ENCODE results near the gene GARIN5B.

DNA sequence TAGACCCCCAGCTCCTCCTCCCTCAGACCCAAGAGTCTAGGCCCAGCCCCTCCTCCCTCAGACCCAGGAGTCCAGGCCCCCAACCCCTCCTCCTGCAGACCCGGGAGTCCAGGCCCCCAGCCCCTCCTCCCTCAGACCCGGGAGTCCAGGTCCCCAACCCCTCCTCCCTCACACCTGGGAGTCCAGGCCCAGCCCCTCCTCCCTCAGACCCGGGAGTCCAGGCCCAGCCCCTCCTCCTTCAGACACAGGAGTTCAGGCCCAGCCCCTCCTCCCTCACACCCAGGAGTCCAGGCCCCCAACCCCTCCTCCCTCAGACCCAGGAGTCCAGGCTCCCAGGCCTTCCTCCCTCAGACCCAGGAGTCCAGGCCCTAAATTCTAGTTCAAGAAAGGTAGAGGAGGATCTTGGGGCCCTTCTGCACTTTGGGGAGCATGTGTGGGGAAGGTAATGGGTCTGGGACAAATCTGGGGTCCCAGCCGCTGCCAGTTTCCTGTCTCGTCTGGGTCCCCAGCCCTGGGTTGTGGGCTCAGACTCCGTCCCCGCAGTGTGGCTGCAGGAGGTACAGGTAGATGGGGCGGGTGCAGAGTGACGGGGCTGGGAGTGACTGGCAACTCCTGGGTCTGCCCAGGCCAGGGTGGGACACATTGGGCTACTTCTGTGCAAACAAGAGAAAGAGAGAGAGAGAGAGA lies 10.4 kb upstream of the GARIN5B start:
- no peak for TF ChIP-seq EZH2 (IDR thresholded peaks at IDR 0.05; ENCODE audit: low read depth, unreplicated experiment)
- TF ChIP-seq EZH2phosphoT487 (IDR thresholded peaks at IDR 0.05; ENCODE audit: unreplicated experiment), result no peak
